Measurements from ENCODE around the gene ZNF783.
"Not testable (repeated sequence)": the region's sequence is repeated elsewhere in the genome, so short reads cannot be mapped to it uniquely, and the experiment has no call there.

The ZNF783 gene

DNA sequence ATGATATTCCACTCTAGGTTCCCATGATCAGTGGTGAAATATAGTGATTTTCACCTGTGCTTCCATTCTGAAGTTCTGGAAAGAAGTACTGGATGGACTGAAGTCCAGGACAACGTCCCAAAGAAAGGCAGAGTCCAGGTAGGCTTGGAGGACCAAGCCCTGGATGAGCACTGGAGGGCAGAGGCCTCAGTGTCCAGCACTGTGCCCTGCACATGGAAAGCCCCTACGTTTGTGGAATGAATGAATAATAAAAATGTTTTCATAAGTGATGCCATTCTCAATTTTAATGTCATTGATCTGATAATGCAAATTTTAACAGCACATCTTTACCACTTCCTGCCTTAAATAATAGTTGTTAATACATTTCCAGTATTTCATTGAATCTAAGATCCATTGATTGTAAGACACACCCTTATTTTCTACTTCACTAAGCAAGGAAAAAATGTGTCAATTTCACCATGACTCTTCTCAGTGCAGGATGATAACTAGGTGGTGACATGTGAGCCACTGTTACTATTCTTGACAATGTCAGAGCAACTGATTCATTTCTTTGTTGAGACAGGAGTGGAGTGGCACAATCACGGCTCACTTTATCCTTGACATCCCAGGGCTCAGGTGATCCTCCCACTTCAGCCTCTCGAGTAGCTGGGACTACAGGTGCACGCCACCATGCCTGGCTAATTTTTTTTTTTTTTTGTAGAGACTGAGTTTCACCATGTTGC lies 35.2 kb downstream of the ZNF783 start:
- no peak for DNase-seq (ENCODE audit: low read depth in 2 of 3, low spot score in 1 of 3)

- DNase-seq (ENCODE audit: low read depth in 2 of 3, low spot score in 1 of 3): no peak
Measured at GRCh38 chr7:149300620-149301285, 38.8 kb downstream of the ZNF783 start.

GRCh38 chr7:149302222-149302621 lies 40.2 kb downstream of the ZNF783 start:
- DNase-seq (ENCODE audit: low read depth in 2 of 3, low spot score in 1 of 3): no peak

DNA sequence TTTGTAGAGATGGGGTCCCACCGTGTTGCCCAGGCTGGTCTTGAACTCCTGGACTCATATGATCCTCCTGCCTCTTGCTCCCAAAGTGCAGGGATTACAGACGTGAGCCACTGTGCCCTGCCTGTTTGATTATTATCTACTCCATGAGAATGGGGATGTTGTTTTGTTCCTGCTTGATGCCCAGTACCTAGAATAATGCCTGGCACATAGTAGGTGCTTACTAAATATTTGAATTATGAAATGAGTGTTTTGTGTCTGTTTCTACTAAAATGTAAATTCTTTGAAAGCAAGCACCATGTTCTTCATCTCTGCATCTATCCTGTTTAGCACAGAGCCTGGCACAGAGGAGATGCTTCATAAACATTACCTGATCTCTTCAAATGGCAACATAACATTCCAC lies 40.9 kb downstream of the ZNF783 start:
- no peak for DNase-seq (ENCODE audit: low read depth in 2 of 3, low spot score in 1 of 3)

- no peak for DNase-seq (ENCODE audit: low read depth in 2 of 3, low spot score in 1 of 3)
Measured at GRCh38 chr7:149304006-149304405, 42.0 kb downstream of the ZNF783 start.

DNA sequence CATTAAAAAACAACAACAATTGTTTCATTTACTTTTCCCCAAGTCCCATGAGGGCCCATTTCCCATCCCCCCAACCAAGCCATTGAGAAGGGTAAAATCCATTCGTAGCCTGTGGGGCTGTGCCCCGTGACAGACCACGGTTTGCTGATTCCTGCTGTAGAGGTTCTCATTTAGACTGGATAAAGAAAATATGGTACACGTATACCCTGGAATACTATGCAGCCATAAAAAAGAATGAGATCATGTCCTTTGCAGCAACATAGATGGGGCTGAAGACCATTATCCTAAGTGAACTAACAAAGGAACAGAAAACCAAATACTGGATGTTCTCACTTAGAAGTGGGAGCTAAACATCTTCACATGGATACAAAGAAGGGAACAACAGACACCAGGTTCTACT lies 44.9 kb downstream of the ZNF783 start:
- DNase-seq (ENCODE audit: low read depth in 2 of 3, low spot score in 1 of 3): no peak

DNA sequence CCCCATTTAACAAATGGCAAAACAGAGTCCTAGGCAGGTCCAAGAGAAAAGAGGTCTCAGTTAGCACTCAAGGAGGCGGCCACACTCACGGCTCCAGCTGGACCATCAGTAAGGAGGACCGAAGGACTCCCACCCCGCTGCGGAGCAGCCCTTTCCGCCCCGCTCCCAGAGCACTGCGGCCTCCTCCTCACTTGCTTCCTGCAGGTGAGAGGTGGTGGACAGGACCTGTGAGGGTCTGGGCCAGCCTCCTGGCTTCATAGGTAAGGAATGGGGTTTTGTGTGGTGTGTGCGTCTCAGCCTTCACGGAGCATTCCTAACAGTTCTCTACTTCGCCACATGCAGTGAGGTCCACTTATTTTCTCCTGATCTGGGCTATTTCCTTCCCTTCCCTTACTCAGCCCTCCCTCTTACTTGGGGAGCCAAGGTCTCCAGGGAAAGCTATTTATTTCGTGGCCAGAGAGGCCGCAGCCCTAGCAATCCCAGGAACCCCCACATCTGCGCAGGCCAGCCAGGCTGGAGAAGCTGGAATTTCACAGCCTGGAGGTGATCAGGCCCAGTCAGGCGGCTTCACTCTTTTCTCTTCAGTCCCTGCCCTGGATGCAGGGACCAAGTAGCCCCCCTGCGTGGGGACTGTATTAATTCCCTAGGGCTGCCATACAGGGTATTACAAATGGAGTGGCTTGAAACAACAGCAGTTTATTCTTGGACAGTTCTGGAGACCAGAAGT lies 45.9 kb downstream of the ZNF783 start:
- DNase-seq (ENCODE audit: low read depth in 2 of 3, low spot score in 1 of 3): no peak

DNA sequence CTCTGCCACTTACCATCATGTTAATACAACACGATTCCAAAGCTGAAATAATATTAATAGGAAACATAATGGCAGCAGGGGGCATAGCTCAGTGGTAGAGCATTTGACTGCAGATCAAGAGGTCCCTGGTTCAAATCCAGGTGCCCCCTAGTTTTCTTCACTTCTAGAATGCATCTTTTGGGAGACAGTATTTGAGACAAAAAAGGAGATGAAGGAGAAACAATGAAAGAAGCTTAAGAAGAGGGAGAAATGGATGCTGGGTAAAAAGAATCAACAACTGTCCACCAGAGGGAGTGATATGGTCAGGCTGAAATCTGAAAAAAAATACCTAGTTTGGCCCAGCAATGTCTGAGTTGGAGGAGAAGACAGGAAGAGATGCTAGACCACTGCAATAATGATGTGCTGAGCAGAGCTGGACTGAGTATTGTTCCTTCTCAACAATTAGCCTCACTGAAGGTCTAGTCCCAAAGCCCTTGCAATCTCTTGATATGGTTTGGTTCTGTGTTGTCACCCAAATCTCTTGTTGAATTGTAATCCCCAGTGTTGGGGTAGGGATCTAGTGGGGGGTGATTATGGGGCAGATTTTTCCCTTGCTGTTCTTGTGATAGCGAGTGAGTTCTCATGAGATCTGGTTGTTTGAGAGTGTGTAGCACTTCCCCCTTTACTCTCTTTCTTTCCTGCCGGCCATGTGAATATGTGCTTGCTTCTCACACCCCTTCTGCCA lies 48.3 kb downstream of the ZNF783 start:
- no peak for DNase-seq (ENCODE audit: low read depth in 2 of 3, low spot score in 1 of 3)

- no peak for DNase-seq (ENCODE audit: low read depth in 2 of 3, low spot score in 1 of 3)
Measured at GRCh38 chr7:149310990-149311573, 49.1 kb downstream of the ZNF783 start.

- no peak for DNase-seq (ENCODE audit: low read depth in 2 of 3, low spot score in 1 of 3)
Measured at GRCh38 chr7:149313981-149314380, 52.0 kb downstream of the ZNF783 start.

DNA sequence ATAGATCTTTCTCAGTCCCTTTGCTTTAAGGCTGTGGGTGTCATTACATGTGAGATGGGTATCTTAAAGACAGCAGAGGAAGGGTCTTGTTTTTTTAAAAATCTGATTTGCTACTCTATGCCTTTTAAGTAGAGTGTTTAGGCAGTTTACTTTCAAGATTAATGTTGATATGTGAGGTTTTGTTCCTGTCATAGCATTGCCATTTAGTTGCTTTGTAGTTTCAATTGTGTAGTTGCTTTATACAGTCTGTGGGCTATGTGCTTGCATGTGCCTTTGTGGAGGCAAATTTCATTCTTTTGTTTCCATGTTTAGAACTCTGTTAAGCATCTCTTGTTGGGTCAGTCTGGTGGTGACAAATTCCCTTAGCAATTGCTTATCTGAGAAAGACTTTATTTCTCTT lies 54.6 kb downstream of the ZNF783 start:
- DNase-seq (ENCODE audit: low read depth in 2 of 3, low spot score in 1 of 3): no peak

DNA sequence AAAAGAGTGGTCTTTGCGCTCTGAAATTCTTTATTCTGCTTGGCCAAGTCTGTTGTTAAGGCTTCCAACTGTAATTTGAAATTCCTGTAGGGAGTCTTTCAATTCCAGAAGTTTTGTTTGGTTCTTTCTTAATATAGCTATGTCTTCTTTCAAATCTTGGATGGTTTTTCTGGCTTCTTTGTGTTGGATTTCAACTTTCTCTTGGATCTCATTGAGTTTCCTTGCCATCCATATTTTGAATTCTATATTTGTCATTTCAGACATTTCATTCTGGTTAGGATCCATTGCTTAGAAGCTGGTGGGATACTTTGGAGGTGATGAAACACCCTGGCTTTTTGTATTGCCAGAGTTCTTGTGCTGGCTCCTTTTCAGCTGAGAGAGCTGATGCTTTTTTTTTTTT lies 55.5 kb downstream of the ZNF783 start:
- DNase-seq (ENCODE audit: low read depth in 2 of 3, low spot score in 1 of 3): no peak

GRCh38 chr7:149317986-149318672 lies 56.1 kb downstream of the ZNF783 start:
- DNase-seq (ENCODE audit: low read depth in 2 of 3, low spot score in 1 of 3): no peak

GRCh38 chr7:149319376-149319775 lies 57.4 kb downstream of the ZNF783 start:
- no peak for DNase-seq (ENCODE audit: low read depth in 2 of 3, low spot score in 1 of 3)

DNA sequence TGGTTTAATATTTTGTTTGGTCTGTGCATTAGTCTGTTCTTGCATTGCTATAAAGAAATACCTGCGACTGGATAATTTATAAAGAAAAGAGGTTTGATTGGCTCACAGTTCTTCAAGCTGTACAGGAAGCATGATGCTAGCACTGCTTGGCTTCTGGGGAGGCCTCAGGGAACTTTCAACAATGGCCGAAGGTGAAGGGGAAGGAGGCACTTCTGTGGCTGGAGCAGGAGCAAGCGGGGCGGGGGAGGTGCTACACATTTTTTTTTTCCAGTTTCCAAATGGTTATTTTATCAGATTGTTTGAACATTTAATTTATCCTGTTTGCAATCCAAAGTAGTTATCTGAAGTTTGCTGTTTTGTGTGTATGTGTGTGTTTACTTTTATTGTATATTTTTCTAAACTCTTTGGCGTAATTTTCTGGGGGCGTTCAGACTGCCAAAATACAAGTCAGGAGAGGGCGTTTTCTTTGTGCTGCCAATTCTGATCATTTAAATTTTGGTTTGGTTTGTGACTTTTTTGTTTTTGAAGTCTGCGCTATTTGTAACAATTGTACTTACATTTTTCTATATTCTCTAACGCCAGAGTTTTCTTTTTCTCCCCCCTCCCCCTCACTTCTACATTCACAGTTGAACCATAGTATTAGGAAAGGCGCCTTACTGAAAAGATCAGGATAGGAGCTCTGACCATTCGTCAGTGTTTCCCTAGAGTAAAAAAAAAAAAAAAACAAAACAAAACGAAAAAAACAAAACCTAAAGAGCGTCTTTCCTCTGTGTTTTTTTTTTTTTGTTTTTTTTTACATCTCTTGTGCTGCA lies 58.5 kb downstream of the ZNF783 start:
- DNase-seq (ENCODE audit: low read depth in 2 of 3, low spot score in 1 of 3): no peak

- DNase-seq (ENCODE audit: low read depth in 2 of 3, low spot score in 1 of 3): not testable (repeated sequence)
Measured at GRCh38 chr7:149321125-149321905, 59.3 kb downstream of the ZNF783 start.

DNA sequence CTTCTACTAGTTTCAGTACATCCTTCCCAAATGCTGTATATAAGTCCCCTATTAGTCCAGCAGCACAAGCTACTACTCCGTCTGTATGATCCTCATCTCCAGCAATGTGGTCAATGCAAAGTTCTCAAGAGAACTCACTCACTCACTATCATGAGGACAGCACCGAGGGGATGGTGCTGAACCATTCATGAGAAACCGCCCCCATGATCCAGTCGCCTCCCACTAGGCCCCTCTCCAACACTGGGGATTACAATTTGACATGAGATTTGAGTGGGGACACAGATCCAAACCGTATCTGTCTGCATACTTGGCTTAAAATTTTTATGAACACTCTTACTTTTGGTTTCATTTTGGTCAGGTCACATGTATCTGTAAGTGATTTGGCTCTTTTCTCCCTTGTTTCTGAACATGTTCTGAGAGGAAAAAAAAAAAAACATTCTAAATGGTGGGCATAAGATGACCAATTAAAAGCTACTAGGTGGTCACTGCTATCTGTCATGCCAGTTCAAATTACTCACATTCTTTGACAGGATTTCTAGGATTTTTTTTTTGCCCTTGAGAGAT lies 60.1 kb downstream of the ZNF783 start:
- no peak for DNase-seq (ENCODE audit: low read depth in 2 of 3, low spot score in 1 of 3)

DNA sequence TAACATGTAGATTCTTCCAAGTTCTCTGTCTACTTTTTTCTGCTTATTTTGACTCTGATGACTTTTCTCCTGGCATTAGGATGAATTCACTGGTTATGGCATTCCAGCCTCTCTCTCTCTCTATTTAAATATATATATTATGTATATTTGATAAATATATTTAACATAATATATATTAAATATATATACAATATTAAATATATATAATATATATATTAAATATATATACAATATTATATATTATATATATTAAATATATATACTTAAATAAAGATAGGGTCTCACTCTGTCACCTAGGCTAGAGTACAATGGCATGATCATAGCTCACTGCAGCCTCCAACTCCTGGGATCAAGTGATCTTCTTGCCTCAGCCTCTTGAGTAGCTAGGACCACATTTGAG lies 60.7 kb downstream of the ZNF783 start:
- no peak for DNase-seq (ENCODE audit: low read depth in 2 of 3, low spot score in 1 of 3)

- DNase-seq (ENCODE audit: low read depth in 2 of 3, low spot score in 1 of 3): no peak
Measured at GRCh38 chr7:149325248-149325647, 63.3 kb downstream of the ZNF783 start.

All from stimulated activated CD4-positive, alpha-beta T cell treated with anti-CD3 and anti-CD28 coated beads, Interleukin-12 subunit alpha, Interleukin-12 subunit beta, amount 100 ng/mL, for 48 hours (primary cell).